NB4 (cell line): ENCODE measurements around the gene CA5B.
"Not testable (repeated sequence)": the region's sequence is repeated elsewhere in the genome, so short reads cannot be mapped to it uniquely, and the experiment has no call there.

Experiments used
- DNase-seq: peaks from one replicate; pipeline ENCODE4 v3.0.0; 2010; ENCODE audit warnings: low read depth
- H3K4me3 ChIP-seq: one replicate; pipeline ENCODE4 v1.5.1; 2011; ENCODE audit warnings: mild to moderate bottlenecking, low read depth, low read length, moderate library complexity
- CTCF ChIP-seq: IDR thresholded peaks from one replicate; pipeline ENCODE4 v1.5.1; 2012; ENCODE audit warnings: low read depth, low read length
- MAX ChIP-seq: IDR thresholded peaks from 2 replicates; pipeline ENCODE4 v1.6.1; 2011; ENCODE audit warnings: low read depth, low read length
- MYC ChIP-seq: IDR thresholded peaks from 2 replicates; pipeline ENCODE4 v1.6.1; 2011; ENCODE audit warnings: low read depth, low read length
- POLR2A ChIP-seq: IDR thresholded peaks from 2 replicates; pipeline ENCODE4 v1.6.1; 2011; ENCODE audit warnings: mild to moderate bottlenecking; ENCODE audit not compliant: insufficient read length; ENCODE audit errors: extremely low read depth

Gene CA5B

GRCh38 chrX:15737959-15738902 is at the start of gene CA5B:
TSS of gene CA5B (plus strand) at chrX:15738270. CDS start at chrX:15750024, 11,754 bp downstream.
- H3K4me3 ChIP-seq, result no peak within 1 kb of the TSS
- TF ChIP-seq POLR2A (no peak), CTCF (no peak), MAX (no peak), MYC (no peak)
- peak; percentile 1 for DNase-seq

- no peak overlapping the region for H3K4me3 ChIP-seq
- no peak for TF ChIP-seq POLR2A
- no peak for TF ChIP-seq MAX
- no peak for TF ChIP-seq MYC
- no peak for TF ChIP-seq CTCF
- DNase-seq, result no peak
Measured at GRCh38 chrX:15694941-15695451, 43.1 kb upstream of the CA5B start.

- DNase-seq, result no peak
- H3K4me3 ChIP-seq, result no peak overlapping the region
- TF ChIP-seq POLR2A (no peak), CTCF (no peak), MAX (no peak), MYC (no peak)
Measured at GRCh38 chrX:15696516-15696915, 41.6 kb upstream of the CA5B start.

GRCh38 chrX:15702488-15703371 is 35.3 kb upstream of the CA5B start:
- DNase-seq, result no peak

GRCh38 chrX:15703809-15704208 is 34.3 kb upstream of the CA5B start:
- not testable (repeated sequence) for DNase-seq, H3K4me3 ChIP-seq

More at GRCh38 chrX:15702488-15703371, 35.3 kb upstream of the CA5B start:
- no peak for TF ChIP-seq CTCF
- TF ChIP-seq MYC, result no peak
- TF ChIP-seq POLR2A, result no peak
- no peak for TF ChIP-seq MAX
- H3K4me3 ChIP-seq, result no peak overlapping the region

GRCh38 chrX:15704273-15704672 is 33.8 kb upstream of the CA5B start:
- not testable (repeated sequence) for DNase-seq, H3K4me3 ChIP-seq
